ENCODE measurements around the gene SLC35G3.
"Not testable (repeated sequence)": the region's sequence is repeated elsewhere in the genome, so short reads cannot be mapped to it uniquely, and the experiment has no call there.

SLC35G3 gene

DNA sequence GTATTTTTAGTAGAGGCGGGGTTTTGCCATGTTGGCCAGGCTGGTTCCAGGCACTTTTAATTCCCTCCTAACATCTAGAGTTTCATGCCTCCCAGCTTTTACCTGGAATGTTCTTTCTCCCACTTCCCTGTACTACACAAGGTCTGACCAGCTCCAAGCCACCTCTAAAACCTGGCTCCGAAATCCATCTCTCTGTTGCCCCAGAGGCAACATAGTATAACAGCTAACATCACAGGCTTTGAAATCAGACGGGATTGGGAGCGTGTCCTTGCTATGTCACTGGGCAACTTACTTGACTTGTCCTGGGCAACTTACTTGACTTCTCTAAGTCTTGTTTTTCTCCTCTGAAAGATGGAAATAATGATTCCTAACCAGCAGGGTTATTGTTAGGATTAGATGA is 31.4 kb downstream of the SLC35G3 start:
- DNase-seq, result no peak

GRCh38 chr17:35161281-35161761 is 32.9 kb downstream of the SLC35G3 start:
- peak; percentile 18 for DNase-seq

DNA sequence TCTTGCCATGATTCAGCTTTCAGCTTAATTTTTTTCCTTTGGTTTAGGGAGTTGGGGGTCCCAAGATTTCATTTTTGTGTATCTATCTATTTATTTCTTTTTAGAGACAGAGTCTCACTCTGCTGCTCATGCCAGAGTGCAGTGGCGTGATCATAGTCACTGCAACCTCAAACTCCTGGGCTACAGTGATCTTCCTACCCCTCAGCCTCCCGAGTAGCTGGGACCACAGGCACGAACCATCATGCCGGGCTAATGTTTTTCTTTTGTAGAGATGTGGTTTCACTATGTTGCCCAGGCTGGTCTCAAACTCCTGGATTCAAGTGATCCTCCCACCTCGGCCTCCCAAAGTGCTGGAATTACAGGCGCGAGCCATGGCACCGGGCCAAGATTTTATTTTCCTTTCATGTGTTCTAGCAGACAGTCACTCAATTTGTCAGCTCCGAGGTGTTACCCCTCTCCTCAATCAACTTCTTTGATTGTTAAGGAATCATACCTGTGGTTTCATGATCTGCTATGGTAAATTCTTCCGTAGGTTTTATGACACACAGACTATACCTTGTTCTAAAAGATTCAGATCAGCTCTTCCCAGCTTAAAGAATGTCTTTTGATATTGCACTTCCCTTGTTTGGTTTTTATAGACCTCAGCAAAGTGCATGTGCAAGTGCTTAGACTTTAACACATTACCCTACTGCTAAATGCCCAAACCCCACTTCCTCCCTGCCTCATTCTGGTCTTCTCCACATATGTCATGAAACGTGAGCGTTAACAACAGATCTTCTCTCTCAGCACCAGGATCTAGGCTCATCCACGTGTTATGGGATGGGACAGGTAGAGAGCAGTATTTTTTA is 33.6 kb downstream of the SLC35G3 start:
- no peak for DNase-seq

GRCh38 chr17:35159940-35160339 is 34.3 kb downstream of the SLC35G3 start:
- DNase-seq, result no peak

DNA sequence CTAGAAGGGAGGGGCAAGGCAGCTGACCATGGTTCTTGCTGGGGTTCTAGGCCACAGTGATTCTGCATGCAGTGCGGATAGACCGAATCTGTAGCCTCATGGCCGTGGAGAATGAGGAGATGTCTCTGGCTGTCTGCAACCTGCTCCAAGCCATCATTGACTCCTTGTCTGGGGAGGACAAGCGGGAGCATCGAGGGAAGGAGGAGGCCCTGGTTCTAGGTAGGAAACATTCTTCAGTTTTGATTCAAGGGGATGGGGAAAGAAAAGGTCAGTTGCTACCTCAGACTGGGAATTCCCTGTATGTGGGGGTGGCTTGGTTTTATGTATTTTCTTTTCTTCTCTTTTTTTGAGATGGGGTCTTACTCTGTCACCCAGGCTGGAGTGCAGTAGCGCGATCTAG is 38.9 kb downstream of the SLC35G3 start:
- DNase-seq, result no peak

DNA sequence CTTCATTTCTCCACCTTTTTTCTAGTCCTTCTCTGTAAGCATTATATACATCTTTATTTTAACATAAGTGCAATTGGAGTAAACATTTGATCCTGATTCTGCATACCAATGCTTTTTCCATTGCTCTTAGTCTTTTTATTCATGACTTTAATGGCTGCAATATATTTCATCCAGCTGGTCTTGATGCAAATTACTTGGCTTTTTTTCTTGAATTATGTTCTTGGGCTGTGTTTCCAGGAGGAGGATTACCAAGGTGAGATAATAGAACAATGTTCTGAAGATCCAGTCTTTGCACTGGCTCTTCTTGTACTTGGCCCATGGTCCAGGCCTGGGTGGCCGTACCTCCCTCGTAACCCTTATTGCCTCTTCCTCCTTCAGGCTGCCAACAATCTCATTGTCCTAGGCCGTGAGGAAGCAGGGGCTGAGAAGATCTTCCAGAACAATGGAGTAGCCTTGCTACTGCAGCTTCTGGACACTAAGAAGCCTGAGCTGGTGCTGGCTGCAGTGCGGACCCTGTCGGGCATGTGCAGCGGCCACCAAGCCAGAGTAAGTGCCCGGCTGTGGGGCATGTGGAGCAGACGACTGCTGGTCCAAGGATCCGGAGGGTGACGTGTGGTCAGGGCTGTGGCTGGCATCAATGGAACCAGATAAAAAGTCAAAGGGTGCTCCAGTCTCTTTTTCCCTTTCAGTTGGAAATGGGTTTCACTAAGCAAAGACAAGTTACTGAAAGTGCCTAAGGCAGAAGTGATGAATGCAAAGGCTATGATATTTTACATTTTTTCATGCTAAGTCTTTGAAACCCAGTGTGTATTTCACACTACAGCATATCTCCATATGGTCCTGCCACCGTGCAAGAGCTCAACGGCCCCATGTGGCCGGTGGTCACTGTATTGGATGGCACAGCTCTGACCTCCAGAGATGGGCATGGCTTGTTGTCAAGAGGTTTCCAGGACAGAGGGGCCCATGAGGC is 39.7 kb downstream of the SLC35G3 start:
- no peak for DNase-seq

GRCh38 chr17:35152421-35153140 is 41.6 kb downstream of the SLC35G3 start:
- DNase-seq, result no peak

GRCh38 chr17:35151080-35151479 is 43.1 kb downstream of the SLC35G3 start:
- not testable (repeated sequence) for DNase-seq

DNA sequence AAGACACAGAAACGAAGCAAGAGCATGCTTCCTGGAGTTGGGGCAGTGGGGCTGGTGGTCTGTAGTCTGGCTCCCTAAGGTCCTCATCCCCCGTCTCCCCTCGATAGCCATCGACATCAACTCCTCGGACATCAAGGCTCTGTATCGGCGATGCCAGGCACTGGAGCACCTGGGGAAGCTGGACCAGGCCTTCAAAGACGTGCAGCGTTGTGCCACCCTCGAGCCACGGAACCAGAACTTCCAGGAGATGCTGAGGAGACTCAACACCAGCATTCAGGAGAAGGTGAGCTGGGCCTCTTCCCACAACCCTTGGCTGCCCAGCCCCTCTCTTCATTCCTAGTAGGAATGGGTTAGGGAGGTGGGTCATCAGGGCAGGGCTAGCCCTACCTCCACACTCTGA is 44.3 kb downstream of the SLC35G3 start:
- DNase-seq, result no peak

- no peak for DNase-seq
These were observed 46.0 kb downstream of the SLC35G3 start for GRCh38 chr17:35148144-35148543.

- no peak for DNase-seq
These were observed 46.8 kb downstream of the SLC35G3 start, which contains the start of gene UNC45B for GRCh38 chr17:35147375-35147905. TSS of gene UNC45B (plus strand) at chr17:35147817. CDS start at chr17:35148264, 447 bp downstream.

DNA sequence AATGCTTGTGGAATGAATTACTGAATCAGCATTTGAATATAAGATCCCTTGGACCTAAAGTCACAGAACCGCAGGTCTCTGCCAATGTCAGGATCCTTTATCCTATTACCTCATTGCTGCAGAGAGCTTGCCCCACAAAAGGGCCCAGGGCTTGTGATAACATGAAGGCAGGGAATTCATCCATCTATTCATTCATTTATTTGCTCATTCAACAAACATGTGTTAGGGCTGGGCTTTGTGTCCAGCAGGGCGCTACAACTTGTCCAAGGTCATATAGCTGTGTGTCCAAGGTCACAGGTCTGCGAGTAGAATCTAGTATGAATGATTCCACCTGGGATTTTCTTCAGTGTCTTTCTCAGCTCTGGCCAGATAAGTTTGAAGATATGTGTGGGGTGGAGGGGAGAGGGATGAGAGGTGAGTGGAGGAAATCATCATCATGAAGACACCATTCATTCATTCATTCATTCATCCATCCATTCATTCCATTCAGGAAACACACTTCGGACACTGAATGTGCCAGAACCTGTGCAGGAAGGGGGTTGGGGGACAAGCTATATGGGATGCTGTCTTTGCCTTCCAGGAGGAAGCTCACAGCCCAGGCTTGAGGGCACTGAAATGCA is 47.9 kb downstream of the SLC35G3 start:
- no peak for DNase-seq

DNA sequence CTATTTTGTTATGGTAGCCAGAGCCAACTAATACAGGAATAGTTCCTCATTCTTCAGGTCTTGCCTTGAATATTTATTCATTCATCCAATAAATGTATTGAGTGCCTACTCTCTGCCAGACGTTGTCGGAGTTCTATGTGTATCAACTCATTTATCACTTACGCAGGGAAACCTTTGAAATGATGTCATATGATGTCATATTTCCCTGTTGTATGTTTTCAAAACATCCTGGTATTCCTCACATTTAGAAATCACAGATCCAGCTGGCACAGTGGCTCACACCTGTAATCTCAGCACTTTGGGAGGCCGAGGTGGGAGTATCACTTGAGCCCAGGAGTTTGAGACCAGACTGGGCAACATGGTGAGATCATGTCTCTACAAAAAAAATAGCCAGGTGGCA is 49.4 kb downstream of the SLC35G3 start:
- DNase-seq, result no peak

Measured in NCI-H226 (cell line).